Astrocyte of the cerebellum (primary cell): ENCODE measurements around the gene IL23R.

Experiments
- DNase-seq: peaks from one replicate; pipeline ENCODE4 v3.0.0-alpha.2; 2011; ENCODE audit warnings: low read depth
- H3K4me3 ChIP-seq: 2 replicates; pipeline ENCODE4 v1.5.1; 2011; ENCODE audit warnings: mild to moderate bottlenecking, low read depth, low read length, moderate library complexity
- in situ Hi-C: cut with HindIII; loops from 2 replicates; pipeline ENCODE4 v1.10.0; 2017; ENCODE audit warnings: low sequenced_read_pairs
- TF ChIP-seq, protein P1 (sequence below): IDR thresholded peaks from 2 replicates; pipeline ENCODE4 v1.5.1; 2012; ENCODE audit warnings: low read length, low read depth, moderate library complexity, mild to moderate bottlenecking; ENCODE audit errors: missing control alignments

Gene IL23R, protein sequence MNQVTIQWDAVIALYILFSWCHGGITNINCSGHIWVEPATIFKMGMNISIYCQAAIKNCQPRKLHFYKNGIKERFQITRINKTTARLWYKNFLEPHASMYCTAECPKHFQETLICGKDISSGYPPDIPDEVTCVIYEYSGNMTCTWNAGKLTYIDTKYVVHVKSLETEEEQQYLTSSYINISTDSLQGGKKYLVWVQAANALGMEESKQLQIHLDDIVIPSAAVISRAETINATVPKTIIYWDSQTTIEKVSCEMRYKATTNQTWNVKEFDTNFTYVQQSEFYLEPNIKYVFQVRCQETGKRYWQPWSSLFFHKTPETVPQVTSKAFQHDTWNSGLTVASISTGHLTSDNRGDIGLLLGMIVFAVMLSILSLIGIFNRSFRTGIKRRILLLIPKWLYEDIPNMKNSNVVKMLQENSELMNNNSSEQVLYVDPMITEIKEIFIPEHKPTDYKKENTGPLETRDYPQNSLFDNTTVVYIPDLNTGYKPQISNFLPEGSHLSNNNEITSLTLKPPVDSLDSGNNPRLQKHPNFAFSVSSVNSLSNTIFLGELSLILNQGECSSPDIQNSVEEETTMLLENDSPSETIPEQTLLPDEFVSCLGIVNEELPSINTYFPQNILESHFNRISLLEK

DNA sequence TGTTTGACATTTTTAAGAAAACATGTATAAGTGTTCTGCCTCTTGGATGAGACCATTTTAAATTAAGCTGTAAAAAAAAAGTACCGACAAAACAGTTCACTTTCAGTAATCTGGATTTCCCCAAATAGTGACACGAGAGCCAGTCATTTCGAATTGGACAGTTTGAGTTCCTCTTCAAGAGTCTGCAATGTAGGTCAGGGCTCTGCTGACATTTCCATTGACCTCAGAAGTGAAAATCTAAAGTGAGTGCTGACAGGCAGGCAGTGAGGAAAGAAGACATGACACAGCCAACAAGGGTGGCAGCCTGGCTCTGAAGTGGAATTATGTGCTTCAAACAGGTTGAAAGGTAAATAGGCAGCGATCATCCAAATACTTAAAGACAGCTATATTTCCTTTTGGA lies at the start of gene IL23R:
Gene IL23R, plus strand, starts transcription at position 259 of the 400 bp plus-strand sequence. CDS start 1,667 bp downstream, outside the sequence.
- H3K4me3 ChIP-seq, result no peak within 1 kb of the TSS
- in situ Hi-C loops, result no loop called here
- TF ChIP-seq, protein P1, sequence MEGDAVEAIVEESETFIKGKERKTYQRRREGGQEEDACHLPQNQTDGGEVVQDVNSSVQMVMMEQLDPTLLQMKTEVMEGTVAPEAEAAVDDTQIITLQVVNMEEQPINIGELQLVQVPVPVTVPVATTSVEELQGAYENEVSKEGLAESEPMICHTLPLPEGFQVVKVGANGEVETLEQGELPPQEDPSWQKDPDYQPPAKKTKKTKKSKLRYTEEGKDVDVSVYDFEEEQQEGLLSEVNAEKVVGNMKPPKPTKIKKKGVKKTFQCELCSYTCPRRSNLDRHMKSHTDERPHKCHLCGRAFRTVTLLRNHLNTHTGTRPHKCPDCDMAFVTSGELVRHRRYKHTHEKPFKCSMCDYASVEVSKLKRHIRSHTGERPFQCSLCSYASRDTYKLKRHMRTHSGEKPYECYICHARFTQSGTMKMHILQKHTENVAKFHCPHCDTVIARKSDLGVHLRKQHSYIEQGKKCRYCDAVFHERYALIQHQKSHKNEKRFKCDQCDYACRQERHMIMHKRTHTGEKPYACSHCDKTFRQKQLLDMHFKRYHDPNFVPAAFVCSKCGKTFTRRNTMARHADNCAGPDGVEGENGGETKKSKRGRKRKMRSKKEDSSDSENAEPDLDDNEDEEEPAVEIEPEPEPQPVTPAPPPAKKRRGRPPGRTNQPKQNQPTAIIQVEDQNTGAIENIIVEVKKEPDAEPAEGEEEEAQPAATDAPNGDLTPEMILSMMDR, result no peak
- no peak for DNase-seq

DNA sequence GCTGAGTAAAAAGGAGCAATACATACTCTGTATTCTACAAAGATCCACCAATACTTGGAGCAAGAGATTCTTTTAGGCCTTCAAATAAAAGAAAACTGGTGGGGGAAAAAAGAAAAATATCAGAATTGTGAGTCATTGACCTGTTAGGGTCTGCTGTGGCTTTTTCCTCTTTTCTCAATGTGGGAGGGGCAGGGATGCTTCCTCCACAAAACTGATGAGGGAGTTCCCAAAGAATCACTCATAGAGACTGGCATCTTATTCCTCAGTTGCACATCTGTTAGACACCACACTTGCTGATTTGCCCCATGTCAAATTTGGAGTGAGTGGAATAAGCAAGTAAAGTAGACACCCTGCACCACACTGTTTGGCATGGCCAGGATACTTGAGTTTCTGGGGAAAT lies 48.1 kb upstream of the IL23R start:
- no peak overlapping the region for H3K4me3 ChIP-seq
- no peak for DNase-seq
- in situ Hi-C loops, result no loop called here
- TF ChIP-seq, protein P1, result no peak

DNA sequence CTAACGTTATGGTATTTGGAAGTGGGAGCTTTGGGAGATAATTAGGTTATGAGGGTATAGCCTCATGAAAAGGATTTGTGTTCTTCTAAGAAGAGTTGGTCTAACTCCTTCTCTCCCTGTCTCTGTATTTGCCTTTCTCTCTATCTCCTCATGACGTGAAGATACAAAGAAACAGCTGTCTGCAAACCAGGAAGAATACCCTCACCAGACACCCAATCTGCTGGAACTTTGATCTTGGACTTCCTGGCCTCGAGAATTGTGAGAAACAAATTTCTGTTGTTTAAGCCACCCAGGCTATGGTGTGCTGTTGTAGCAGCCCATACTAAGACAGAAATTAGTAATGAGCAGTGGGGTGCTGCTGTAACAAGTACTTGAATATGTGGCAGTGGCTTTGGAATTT lies 47.6 kb upstream of the IL23R start:
- H3K4me3 ChIP-seq, result no peak overlapping the region
- DNase-seq, result no peak
- TF ChIP-seq, protein P1, result no peak
- in situ Hi-C loops, result no loop called here

DNA sequence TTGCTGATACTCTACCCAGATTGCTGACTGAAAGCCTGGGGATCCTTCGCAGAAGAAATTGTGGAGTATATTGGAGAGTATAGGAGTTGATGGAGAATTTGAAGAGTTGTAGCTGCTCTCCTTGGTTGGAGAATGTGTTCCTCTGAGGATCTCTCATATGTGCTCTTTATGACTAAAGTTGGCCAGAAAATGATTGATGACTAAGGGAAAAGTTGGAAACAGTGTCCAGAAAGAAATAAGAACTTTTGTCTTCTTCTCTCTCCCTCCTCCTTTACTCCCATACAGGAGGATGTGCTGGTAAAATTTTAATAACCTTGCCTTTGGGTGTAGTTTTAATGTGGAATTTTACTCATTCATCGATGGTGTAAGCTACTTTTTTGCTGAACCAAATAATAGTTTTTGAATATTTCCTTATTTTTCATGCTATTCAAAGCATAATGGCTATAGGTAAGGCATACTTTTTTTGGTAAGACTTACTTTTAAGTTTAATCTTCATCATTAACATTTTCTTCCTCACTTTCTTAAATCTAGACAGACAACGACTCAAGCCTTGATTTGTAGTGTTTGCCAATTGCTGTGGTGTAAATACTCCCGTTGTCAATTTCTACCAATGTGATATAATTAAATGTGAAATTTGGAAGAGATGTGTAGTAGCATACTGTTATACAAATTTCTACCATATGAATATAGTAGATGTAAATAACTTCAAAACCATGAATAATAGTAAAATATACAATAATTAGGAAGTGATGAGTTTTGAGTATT lies 45.2 kb upstream of the IL23R start:
- in situ Hi-C loops, result no loop called here
- no peak for DNase-seq

DNA sequence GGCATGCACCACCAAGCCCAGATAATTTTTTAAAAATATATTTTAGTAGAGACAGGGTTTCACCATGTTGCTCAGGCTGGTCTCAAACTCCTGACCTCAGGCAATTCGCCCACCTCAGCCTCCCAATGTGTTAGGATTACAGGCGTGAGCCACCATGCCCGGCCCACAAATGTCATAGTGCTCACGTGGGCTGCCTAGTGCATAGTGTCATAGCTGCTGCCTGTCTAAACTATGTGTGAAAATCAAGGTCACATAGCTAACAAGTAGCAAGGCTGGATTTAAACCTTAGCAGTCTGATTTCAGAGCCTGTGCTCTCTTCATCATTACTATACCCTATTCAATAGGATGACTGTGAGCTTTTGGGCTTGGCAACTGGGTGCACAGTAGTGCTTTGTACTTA lies 41.8 kb upstream of the IL23R start:
- H3K4me3 ChIP-seq, result no peak overlapping the region
- DNase-seq, result no peak
- in situ Hi-C loops, result no loop called here
- TF ChIP-seq, protein P1, result no peak

More for the DNA sequence above, 45.2 kb upstream of the IL23R start:
- H3K4me3 ChIP-seq, result no peak overlapping the region
- TF ChIP-seq, protein P1, result no peak

DNA sequence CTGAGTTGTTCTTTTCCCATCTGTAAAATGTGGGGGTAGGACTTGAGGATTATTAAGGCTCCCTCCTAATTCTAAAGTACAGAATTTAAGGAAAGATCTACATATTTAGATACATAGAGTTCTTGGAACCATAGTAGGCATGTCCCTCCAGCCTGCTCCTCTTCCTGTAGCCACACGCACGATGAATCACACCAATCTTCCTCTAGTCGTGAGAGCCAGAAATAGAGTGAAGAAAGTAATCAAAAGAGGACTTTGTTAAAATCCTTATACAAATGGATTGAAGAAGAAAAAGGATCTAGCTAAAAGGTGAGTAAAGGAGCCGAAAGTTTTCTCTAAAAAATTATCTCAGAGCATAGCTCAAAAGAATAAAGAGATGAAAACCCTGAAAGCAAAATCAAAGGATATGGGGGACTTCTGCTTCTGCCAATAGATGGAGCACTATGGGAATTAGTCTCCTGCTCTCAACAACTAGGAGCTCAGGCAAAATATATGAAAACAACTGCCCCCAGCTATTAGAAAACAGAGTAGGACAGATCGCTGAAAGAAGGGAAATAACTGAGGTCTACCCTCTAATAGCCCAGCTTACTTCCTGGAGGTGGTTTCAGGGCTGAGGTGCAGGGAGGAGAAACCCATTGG lies 40.0 kb upstream of the IL23R start:
- TF ChIP-seq, protein P1, result no peak
- in situ Hi-C loops, result no loop called here
- no peak overlapping the region for H3K4me3 ChIP-seq
- DNase-seq, result no peak
